ENCODE measurements around the gene SAMD8.
A peak's percentile ranks its signal among the peaks of the same experiment; 100 is the strongest.
"Not testable (repeated sequence)": the region's sequence is repeated elsewhere in the genome, so short reads cannot be mapped to it uniquely, and the experiment has no call there.

The SAMD8 gene

DNA sequence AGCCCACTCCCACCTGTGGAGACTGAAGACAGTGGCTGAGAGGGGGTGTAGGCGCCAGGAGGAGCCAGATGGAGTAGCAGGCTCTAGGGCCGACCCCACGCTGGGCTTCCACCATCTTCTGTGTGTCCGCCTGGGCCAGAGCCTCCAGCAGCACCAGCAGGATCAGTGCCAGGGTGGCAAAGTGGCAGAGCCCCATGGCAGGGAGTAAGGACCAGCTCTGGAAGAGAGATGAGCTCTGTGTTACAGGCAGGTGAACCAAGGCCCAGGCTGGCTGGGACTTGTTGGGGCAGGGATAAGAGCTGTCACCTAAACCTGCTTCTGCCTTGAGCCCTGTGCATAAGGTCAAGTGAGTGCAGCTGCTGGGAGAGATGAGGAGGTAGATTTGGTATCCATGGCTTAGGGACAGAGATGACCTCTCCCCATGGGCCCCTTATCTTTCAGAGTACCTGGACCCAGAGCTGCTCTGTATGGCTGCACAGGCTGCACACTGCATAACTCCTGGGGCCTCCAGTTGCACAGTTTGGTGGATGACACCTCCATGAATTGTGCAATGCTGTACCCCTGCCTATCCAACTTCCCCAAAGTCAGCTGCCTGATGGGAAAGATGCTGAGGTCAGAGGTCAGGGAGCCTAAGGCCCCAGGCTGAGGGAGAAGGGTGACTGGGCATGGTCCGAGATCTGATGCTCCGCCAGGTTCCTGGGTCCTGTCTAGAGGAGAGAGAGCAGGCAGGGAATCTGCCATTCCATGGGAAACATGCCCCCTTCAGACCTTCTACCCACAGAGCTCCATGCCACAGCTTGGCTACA is 7.4 kb upstream of the SAMD8 start:
- no peak for DNase-seq
- in situ Hi-C loops (cut with MboI; ENCODE audit: low pct_unique_long_range_greater_than_20kb, low sequenced_read_pairs): no loop called here

DNA sequence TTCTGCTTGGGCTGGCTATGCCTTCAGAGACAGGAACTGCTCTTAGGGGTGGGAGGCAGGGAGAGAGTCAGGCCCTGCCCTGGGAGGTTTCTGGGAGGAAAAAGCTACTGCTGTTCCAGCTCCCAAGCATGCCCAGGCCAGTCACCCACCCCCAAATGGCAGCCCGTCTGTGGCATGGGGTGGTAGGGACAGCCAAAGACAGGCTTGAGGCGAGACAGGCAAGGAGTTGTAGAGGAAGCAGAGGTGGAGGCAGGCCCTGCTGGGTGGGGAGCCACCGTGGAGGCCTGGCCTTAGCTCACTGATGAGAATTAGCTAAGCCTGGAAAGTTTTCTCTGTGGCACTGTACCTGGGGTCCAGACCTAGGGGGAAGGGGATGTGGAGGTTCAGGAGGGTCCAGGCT is 6.6 kb upstream of the SAMD8 start:
- DNase-seq: no peak

DNA sequence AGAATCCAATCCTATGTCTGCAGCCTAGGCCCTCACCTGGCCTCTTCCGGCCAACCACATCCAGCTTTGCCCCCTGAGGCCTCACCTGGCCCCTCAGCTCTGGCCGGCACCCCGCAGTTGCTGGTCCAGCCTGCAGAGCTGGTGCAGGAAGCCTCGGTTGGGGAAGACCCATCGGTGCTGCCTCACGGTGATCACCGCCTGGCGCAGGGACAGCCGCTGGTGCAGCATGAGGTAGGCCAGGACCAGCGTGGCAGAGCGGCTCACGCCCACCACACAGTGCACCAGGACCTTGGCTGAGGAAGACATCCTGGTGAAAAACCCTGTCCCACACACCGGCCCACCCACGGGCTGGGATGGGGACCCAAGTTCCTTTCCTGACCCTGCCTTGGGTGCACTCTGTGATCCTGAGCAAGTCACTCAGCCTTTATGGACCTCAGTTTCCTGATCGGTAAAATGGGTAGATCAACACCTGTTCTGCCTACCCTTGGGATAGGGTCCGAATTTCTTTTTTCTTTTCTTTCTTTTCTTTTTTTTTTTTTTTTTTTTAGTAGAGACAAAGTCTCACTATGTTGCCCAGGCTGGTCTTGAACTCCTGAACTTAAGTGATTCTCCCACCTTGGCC is 5.8 kb upstream of the SAMD8 start:
- in situ Hi-C loops (cut with MboI; ENCODE audit: low pct_unique_long_range_greater_than_20kb, low sequenced_read_pairs): no loop called here
- no peak for DNase-seq

More for the DNA sequence above, 6.6 kb upstream of the SAMD8 start:
- in situ Hi-C loops (cut with MboI; ENCODE audit: low pct_unique_long_range_greater_than_20kb, low sequenced_read_pairs): no loop called here

DNA sequence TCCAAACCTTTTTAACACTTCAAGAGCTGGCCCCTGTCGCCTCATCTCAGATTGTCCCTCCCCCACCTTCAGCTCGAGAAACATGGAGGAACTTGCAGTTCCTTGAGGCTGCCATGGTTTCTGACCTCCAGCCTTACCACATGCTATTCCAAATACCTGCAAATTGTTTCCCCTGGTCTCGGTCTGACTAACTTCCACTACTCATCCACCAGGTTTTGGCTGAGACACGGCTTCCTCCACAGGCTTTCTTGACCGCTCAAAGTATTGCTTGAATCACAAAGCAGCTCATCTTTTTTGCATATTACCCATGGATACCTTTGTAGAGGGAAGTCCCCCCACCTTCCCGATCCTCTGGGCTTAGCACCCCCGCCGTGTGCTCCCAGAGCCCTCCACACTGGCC is 5.2 kb upstream of the SAMD8 start:
- in situ Hi-C loops (cut with MboI; ENCODE audit: low pct_unique_long_range_greater_than_20kb, low sequenced_read_pairs): no loop called here
- no peak for DNase-seq

DNA sequence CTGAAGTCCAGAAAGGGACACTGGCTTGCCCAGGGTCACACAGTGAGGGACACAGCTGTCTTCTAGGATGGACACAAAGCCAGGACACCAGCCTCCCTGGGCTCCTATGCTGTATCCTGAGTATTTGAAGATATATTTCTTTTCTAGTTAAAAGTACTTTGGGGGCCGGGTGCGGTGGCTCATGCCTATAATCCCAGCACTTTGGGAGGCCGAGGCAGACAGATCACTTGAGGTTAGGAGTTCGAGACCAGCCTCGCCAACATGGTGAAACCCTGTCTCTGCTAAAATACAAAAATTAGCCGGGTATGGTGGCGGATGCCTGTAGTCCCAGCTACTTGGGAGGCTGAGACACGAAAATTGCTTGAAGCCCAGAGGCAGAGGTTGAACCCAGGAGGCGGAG is 4.6 kb upstream of the SAMD8 start:
- in situ Hi-C loops (cut with MboI; ENCODE audit: low pct_unique_long_range_greater_than_20kb, low sequenced_read_pairs); DNase-seq: not testable (repeated sequence)

DNA sequence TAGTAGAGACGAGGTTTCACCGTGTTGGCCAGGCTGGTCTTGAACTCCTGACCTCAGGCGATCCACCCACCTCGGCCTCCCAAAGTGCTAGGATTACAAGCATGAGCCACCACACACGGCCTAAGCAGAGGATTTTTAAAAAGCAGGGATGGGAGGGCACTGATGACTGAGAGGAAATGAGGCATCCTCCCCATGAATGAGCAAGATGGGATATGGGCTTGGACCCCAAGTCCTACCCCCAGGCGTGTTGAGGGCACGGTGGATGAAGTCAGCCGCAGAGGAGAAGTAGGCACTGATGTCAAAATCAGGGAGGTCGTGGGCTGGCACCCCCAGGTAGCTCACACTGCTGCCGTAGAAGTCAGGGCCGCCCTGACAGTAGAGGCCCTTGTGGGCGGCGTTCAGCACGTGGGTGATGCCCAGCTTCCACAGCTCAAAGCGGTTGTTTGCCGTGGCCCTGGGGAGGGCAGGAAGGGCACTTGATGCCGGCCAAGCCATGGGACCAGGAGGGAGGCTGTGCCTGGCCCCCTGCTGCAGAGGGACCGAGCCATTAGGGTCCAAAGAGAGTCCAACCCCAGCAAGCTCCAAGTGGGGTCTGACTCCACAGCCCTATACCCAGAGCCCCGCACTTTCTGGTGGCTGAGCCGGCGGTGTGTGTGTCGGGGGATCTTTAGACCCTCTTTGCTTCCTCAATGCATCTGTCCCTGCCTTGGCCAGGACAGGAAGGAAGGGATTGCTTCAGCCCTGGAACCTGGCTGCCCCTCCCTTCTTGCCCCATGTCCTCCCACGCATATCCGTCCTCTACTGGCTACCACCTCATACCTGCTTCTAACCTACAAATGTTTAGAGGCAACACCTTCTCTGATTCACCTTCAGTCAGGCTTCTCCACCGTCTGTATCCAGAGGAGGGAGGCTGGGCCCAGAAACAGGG is 3.4 kb upstream of the SAMD8 start:
- no peak for DNase-seq
- in situ Hi-C loops (cut with MboI; ENCODE audit: low pct_unique_long_range_greater_than_20kb, low sequenced_read_pairs): no loop called here

DNA sequence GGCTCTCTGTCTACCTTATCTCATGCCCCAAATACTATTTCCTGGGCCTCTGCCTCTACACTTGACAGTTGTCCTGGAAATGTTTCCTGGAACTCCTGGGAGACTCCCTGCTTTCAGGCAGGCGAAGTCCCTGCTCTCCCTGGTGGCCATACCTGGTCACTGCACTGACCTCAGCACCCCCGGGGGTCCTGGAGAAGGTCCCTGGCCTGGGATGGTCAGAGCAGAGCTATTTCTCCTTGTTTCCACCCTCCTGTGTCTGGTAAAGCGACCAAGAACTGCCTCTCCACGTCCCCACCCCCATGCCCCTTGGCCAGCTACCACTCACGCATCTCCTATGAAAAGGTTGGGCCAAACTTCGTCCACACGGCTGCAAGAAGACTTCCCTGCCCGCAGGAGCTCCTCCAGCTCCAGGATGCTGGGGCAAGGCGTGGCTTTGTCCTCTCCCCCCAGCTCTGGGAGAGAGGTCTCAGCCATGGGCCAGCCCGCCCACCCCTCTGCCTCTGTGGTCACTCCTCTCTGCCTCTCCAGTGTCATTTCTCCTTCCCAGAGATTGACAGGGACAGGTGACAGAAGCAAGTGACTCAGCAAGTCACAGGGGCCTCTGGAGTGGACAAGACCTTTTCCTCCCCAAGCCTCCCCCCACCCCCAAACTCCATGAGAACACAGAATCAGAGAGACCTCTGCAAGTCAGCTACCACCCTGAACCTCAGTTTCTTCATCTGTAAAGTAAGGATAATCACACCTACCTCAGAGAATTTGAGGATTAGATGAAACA is 2.6 kb upstream of the SAMD8 start:
- in situ Hi-C loops (cut with MboI; ENCODE audit: low pct_unique_long_range_greater_than_20kb, low sequenced_read_pairs): no loop called here
- peak; percentile 22 for DNase-seq

DNA sequence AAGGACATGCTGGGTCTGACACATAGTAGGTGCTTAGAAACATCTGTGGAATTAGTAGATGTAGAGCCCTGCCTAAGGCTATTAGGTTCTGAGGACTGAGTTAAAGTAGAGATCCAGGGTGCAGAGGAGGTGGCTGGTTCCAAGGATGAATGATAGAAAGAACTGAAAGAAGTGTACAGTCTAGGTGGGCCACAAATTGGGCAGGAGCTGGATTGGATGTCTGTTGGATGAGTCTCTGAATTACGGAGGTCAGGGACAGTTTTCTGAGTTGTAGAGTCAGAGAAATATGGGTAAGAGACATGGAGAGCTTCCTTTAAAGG is 2.0 kb upstream of the SAMD8 start:
- in situ Hi-C loops (cut with MboI; ENCODE audit: low pct_unique_long_range_greater_than_20kb, low sequenced_read_pairs): no loop called here
- DNase-seq: no peak

DNA sequence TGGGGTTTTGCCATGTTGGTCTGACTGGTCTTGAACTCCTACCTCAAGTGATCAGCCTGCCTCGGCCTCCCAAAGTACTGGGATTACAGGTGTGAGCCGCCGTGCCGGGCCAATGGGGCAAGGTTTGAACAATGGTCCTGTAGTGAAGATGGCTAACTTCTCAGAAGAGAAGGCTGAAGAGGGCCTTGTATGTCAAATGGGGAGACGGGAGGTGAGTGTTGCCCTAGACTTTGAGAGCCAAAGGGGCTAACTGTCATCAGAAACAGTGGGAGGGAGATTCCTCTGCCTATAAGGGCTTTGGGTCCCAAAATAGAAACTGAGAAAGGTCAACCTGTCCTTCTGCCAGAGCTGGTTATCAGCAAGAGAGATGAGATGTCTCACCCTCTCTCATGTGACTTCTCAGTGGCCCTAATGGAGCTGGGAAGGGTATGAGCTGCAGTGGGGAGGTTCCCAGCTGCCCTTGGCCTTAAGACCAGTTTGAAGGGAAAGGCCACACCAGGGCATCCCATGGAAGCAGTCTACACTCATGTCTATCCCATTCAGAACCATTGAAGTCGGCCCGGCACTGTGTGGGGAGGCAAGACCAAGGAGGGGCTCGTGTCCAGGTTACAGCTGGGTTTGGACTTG is 1.3 kb upstream of the SAMD8 start:
- DNase-seq: no peak
- in situ Hi-C loops (cut with MboI; ENCODE audit: low pct_unique_long_range_greater_than_20kb, low sequenced_read_pairs): no loop called here

DNA sequence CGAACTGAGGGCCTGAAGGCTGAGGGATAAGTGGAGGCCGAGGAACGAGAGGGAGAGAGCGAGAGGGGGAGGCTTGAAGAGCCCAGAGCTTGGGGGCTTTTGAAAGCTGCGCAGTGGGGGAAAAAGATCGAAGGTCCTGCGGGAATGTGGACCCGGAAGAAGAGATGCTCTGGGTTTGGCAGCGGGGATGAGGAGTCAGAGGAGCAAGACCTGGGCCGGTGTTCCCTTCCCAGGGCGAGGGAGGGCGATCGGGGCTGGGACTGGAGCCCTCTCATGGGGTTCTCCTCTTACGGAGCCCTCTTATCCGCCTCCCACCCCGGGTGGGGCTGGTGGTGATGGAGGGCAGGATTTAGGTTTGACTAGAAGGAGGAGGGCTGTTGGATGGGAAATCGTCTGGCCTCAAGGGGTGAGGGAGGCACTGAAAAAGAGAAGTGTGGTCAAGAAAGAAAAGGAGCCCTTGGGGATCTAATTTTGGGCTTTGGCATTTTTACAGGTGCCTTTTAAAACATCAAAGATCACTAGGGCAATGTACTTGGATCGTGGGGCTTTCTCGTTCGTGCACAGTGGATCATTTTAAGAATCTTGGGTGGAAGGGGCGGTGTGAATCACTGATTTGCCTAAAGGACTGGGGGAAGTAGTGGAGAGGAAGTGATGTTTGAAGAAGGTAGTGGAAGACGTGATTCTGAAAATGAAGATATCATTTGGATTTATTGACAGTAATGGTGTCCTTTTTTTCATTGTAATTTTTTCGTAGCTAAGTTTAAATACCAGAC is 637 bp downstream of the SAMD8 start:
- peak; percentile 77 for DNase-seq
- in situ Hi-C loops (cut with MboI; ENCODE audit: low pct_unique_long_range_greater_than_20kb, low sequenced_read_pairs): no loop called here

DNA sequence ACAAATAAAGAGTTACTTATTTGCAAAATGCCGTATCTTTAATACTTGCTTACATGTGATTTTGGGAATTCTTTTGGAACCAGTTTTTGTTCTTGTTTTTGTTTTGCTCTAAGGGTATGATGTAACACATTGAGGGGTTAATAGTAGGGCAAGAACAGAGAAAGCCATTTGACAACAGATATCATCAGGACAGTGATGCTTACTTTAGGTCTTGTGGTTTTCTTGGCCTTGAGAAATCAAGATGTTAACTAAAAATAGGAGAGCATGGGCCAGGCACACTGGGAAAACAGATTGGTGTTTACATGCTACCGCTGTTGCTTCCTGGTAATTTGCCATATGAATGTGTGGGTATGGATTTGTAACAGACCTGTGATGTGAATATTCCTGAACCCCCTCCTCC is 3.7 kb downstream of the SAMD8 start:
- peak; percentile 45 for DNase-seq
- in situ Hi-C loops (cut with MboI; ENCODE audit: low pct_unique_long_range_greater_than_20kb, low sequenced_read_pairs): no loop called here

DNA sequence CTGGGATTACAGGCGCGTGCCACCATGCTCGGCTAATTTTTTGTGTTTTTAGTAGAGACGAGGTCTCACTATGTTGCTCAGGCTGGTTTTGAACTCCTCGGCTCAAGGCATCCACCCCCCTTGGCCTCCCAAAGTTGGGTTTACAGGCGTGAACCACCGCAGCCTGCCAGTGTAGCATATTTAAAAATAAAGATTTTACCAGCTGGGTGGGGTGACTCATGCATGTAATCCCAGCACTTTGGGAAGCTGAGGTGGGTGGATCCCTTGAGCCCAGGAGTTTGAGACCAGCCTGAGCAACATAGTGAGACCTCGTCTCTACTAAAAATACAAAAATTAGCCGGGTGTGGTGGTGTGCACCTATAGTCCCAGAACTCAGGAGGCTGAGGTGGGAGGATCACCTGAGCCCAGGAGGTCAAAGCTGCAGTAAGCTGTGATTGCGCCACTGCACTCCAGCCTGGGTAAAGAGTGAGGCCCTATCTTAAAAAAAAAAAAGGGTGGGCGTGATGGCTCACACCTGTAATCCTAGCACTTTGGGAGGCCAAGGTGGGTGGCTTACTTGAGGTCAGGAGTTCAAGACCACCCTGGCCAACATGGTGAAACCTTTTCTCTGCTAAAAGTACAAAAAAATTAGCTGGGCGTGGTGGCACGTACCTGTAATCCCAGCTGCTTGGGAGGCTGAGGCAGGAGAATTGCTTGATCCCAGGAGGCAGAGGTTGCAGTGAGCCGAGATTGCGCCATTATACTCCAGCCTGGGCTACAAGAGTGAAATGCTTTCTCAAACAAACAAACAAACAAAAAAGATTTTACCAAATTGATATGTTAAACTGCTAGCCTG is 5.7 kb downstream of the SAMD8 start:
- DNase-seq; in situ Hi-C loops (cut with MboI; ENCODE audit: low pct_unique_long_range_greater_than_20kb, low sequenced_read_pairs): not testable (repeated sequence)

DNA sequence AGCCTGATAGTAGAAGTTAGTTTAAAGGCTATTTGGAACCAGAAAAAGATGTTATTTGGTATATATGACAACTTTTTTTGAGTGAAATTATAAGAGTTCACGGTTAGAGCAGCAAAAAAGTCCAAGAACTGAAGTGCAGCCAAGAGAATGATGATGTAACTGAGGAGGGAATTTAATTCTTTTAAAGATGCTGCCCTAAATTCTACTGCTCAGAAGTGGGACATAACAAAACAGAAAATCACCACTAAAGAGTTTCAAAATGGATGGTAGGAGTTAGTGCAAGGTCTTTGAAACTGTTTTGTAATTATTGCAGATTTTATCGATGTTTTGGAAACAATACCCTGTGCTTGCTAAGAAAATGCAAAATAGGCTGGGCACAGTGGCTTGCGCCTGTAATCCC is 6.5 kb downstream of the SAMD8 start:
- in situ Hi-C loops (cut with MboI; ENCODE audit: low pct_unique_long_range_greater_than_20kb, low sequenced_read_pairs): no loop called here

DNA sequence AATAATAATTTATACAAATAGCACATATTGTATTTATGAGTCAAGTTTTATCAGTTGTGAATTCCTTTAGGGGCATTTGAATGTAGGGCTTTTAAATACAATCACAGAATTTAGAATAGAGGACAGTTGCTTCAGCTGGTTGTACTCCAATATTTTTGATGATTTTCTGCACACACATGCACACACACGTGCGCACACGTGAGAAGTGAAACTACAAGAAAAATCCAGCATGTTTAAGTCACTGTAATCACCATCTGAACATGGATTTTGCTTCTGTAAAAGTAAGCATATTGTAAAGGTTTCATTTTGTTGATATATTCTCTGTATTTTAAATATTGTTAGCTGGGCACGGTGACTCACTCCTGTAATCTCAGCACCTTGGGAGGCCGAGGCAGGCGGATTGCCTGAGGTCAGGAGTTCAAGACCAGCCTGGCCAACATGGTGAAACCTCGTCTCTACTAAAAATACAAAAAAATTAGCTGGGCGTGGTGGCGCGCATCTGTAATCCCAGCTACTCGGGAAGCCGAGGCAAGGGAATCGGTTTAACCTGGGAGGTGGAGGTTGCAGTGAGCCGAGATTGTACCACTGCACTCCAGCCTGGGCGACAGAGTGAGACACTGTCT is 8.1 kb downstream of the SAMD8 start:
- DNase-seq; in situ Hi-C loops (cut with MboI; ENCODE audit: low pct_unique_long_range_greater_than_20kb, low sequenced_read_pairs): not testable (repeated sequence)

More for the DNA sequence above, 6.5 kb downstream of the SAMD8 start:
- DNase-seq: no peak

DNA sequence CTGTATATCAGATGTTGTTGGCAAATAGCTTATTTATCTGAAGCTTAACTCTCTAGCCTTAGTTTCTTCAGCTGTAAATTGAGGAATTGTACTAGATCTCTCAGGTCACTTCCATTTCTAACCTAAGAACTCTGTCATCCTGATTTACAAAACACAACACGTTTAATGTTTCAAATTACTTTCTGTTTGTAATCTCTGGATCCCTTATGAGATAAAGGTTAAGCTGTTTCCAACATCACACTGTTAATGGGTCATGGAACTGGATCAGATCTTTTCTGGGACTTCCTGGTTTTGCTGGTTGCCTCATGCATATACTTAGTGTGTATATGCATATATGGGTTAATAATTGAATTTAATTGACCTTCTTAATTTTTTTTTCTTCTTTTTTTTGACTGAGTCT is 9.9 kb downstream of the SAMD8 start:
- in situ Hi-C loops (cut with MboI; ENCODE audit: low pct_unique_long_range_greater_than_20kb, low sequenced_read_pairs): no loop called here
- DNase-seq: no peak

DNA sequence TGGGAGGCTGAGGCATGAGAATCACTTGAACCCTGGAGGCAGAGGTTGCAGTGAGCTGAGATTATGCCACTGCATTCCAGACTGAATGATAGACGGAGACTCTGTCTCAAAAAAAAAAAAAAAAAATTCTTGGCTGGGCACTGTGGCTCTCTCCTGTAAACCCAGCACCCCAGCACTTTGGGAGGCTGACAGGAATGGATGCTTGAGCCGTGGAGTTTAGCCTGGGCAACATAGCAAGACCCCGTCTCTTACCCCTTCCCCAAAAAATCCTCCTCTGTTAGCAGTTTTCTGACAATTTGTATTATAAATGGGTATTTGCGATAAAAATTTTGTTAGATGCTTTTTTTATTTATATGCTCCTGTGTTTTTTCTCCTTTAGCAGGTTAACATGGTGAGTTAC is 11.0 kb downstream of the SAMD8 start:
- no peak for DNase-seq
- in situ Hi-C loops (cut with MboI; ENCODE audit: low pct_unique_long_range_greater_than_20kb, low sequenced_read_pairs): no loop called here

DNA sequence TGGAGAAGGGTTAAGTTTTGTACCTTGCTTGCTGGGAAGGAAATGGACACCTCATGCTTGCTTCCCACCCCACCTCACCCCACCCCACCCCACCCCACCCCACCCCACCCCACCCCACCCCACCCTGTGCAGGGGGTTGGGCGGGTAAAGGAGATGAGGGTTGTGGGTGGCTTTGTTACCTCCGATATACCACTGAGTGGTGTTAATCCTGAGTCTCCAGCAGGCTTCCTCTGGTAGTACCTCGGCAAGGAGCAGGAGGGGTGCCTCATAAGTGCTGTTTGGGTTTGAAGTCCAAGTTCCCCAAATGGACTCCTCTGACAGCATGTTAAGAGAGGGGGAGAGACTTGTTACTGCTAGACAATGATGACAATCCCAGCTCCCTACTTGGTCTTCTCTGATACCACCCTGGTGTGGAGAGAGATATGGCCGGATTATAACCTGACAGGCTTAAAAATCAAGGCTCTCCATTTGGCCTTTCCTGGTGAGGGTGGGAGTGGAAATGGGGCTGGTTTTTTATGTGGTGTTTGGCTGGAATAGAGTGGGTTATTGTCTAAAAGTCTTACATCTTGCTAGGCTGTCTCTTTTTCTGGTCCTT is 11.7 kb downstream of the SAMD8 start:
- in situ Hi-C loops (cut with MboI; ENCODE audit: low pct_unique_long_range_greater_than_20kb, low sequenced_read_pairs): no loop called here
- no peak for DNase-seq

All from KBM-7 (cell line).